ENCODE measurements around the gene ZNF888.
"Not testable (repeated sequence)": the region's sequence is repeated elsewhere in the genome, so short reads cannot be mapped to it uniquely, and the experiment has no call there.

Gene ZNF888

DNA sequence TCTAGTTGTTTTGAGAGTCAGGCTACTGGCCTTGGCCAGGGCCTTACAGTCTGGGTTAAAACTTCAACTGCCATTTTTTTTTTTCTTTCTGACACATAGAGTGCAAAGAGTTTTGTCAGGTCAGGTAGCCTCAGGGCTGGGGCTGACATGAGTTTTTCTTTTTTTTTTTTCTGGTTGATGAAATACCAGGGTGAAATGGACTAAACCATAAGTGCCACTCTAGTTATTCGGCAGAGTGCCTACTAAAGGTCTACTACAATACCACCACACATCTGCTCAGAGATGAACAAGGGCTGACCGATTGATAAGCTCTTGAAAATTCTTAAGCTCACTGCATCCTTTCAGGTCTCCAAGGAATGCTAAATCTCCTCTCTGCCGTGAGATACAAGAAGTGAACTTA lies 21.4 kb downstream of the ZNF888 start:
- Mint-ChIP-seq H3K9me3 (peaks cover 37% of the 10 kb centered on the region), H3K4me1 (peaks cover 15% of the 10 kb centered on the region), H3K4me3 (no peak overlapping the region), H3K27ac (no peak overlapping the region), H3K36me3 (ENCODE audit: low read depth) (peaks cover 38% of the 10 kb centered on the region), H3K27me3 (ENCODE audit: low read depth, poor library complexity) (no peaks in the 10 kb centered on the region)
- no peak for DNase-seq
- TF ChIP-seq, protein P1, sequence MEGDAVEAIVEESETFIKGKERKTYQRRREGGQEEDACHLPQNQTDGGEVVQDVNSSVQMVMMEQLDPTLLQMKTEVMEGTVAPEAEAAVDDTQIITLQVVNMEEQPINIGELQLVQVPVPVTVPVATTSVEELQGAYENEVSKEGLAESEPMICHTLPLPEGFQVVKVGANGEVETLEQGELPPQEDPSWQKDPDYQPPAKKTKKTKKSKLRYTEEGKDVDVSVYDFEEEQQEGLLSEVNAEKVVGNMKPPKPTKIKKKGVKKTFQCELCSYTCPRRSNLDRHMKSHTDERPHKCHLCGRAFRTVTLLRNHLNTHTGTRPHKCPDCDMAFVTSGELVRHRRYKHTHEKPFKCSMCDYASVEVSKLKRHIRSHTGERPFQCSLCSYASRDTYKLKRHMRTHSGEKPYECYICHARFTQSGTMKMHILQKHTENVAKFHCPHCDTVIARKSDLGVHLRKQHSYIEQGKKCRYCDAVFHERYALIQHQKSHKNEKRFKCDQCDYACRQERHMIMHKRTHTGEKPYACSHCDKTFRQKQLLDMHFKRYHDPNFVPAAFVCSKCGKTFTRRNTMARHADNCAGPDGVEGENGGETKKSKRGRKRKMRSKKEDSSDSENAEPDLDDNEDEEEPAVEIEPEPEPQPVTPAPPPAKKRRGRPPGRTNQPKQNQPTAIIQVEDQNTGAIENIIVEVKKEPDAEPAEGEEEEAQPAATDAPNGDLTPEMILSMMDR (IDR thresholded peaks at IDR 0.05), result no peak

DNA sequence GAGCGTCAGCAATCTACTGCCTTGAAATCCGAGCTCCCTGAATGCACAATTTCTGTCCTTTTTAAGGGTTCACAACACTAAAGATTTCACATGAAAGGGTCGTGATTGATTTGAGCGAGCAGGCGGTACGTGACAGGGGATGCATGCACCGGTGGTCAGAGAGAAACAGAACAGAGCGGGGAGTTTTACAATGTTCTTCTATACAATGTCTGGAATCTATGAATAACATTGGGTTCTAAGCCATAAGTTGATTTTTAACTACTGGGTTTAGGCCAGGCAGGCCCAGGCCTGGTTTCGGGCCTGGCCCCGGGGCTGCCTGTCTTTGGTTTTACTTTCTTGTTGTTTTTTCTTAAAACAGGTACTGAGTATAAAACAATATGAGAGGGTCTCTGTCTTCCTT lies 24.6 kb downstream of the ZNF888 start:
- Mint-ChIP-seq H3K9me3 (peaks cover 28% of the 10 kb centered on the region), H3K36me3 (ENCODE audit: low read depth) (peaks cover 34% of the 10 kb centered on the region), H3K4me1 (peaks cover 32% of the 10 kb centered on the region), H3K4me3 (peak overlapping the region; percentile 94)
- not testable (repeated sequence) for H3K27me3 Mint-ChIP-seq (ENCODE audit: low read depth, poor library complexity); DNase-seq; H3K27ac Mint-ChIP-seq

DNA sequence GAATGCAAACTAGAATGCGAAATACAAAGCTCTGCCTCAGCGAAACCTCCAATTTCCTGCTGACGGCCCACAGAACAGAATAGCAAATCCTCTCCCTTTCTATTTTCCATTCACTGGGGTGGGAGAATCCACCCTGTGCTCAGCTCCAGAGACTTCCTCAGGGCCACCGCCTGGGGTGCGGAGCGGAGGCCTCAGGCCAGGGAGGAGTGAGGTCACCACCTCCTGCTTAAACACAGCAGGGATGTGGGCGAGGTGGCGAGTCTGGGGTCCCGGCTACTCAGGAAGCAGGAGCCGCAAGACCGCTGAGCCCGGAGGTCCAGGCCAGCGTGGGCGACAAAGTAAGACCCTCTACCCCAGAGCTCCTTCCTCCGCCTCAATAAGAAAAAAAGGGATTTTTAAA lies 25.1 kb downstream of the ZNF888 start:
- DNase-seq, result no peak
- H3K27ac Mint-ChIP-seq, result no peak overlapping the region
- peak overlapping the region; percentile 94 for H3K4me3 Mint-ChIP-seq
- H3K9me3 Mint-ChIP-seq, result peaks cover 28% of the 10 kb centered on the region
- H3K4me1 Mint-ChIP-seq, result peaks cover 34% of the 10 kb centered on the region
- no peaks in the 10 kb centered on the region for H3K27me3 Mint-ChIP-seq (ENCODE audit: low read depth, poor library complexity)
- TF ChIP-seq, protein P1 (IDR thresholded peaks at IDR 0.05), result no peak
- peaks cover 39% of the 10 kb centered on the region for H3K36me3 Mint-ChIP-seq (ENCODE audit: low read depth)

DNA sequence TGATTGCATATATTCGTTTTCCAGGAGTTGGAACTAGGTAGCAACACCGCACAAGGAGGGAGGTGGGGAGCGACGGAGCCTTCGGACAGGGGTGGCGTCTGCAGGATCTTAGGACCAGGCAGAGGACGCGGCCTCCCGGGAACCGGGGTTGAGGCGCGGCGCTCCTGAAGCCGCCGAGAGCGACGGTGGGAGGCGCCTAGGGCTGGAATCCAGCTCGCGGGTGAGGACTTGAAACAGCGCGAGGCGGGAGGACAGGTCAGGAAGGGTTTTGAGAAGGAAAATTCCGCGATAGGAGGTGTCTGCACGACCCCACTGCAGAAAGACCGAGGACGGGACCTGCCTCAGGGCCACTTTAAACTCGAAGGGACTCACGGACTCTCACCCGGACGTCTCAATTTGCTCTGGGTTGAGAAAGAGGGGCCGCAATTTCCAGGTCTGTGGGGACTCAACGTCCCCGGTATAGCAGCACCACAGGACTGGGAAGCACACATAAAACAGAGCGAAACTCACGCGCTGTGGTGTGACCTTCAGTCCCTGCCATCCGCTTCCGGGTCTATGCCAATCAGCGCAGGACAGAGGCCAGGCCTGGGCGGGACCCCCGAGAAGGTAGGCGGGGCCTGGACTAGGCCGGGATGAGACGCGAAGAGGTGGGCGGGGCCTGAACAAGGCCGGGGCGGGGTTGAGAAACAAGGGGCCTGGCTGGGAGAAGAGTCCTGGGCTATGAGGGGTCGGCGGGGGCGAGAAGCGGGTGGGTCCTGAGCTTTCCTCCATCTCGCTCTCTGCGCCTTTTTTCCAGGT lies 25.9 kb downstream of the ZNF888 start, which contains the start of gene ZNF320:
ZNF320 (minus strand) TSS at position 498 of the 798 bp plus-strand sequence. CDS start 7,380 bp downstream, outside the sequence.
- Mint-ChIP-seq H3K9me3 (peaks cover 28% of the 10 kb centered on the region), H3K4me1 (peaks cover 34% of the 10 kb centered on the region), H3K27me3 (ENCODE audit: low read depth, poor library complexity) (no peaks in the 10 kb centered on the region), H3K36me3 (ENCODE audit: low read depth) (peaks cover 47% of the 10 kb centered on the region), H3K4me3 (peak within 1 kb of the TSS; percentile 94), H3K27ac (peak within 1 kb of the TSS; percentile 99)
- peak; percentile 97 for DNase-seq
- TF ChIP-seq, protein P1 (IDR thresholded peaks at IDR 0.05), result no peak

DNA sequence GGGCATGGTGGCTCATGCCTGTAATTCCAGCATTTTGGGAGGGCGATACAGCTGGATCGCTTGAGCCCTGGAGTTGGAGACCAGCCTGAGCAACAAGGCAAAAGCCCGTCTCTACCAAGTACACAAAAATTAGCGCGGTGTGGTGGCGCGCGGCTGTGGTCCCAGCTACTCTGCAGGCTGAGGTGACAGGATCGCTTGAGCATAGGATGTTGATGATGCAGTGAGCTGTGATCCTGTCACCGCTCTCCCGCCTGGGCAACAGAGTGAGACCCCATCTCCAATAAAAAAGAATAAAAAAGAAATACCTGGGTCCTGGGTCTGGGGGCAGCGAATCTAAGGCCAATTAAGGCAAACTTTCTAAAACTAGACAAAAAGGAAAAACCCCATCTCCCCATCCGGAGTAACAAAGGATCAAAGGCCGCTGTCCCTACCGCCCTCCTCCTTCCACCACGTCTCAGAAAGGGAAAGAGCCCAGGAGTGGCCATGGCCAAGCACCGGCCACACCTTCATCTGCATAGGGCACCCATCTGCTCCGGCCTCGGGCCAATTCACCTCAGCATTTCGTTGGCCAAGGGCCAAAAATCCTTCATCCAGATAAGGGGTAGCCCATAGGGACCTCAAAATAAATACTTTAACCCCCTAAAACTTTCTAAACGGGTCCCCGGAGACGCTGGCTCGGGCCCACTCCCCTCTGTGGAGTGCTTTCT lies 26.6 kb downstream of the ZNF888 start:
- H3K36me3 Mint-ChIP-seq (ENCODE audit: low read depth), result peaks cover 49% of the 10 kb centered on the region
- H3K4me3 Mint-ChIP-seq, result peak overlapping the region; percentile 94
- DNase-seq, result peak; percentile 20
- H3K27me3 Mint-ChIP-seq (ENCODE audit: low read depth, poor library complexity), result no peaks in the 10 kb centered on the region
- H3K9me3 Mint-ChIP-seq, result peaks cover 28% of the 10 kb centered on the region
- TF ChIP-seq, protein P1 (IDR thresholded peaks at IDR 0.05), result no peak
- peaks cover 34% of the 10 kb centered on the region for H3K4me1 Mint-ChIP-seq
- H3K27ac Mint-ChIP-seq, result peak overlapping the region; percentile 99

DNA sequence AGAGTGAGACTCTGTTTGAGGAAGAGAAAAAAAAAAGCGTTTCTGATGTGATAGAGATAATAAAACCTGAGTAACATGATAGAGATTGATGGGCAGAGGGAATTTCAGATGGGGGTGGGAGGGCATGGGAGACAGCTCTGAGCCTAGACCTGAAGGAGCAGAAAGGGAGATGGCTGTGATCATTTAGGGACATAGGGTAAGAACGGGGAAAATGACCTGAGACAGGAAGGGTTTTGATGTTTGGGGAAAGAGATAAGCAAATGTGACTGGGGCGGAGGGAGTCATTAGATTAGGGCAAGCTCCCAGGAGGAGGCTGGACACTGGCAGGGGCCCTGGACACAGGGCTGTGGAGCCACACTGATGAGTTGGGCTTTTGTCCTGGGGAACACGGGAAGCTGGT lies 31.9 kb downstream of the ZNF888 start:
- no peak overlapping the region for H3K4me3 Mint-ChIP-seq
- no peaks in the 10 kb centered on the region for H3K27me3 Mint-ChIP-seq (ENCODE audit: low read depth, poor library complexity)
- DNase-seq, result no peak
- peak overlapping the region; percentile 96 for H3K27ac Mint-ChIP-seq
- TF ChIP-seq, protein P1 (IDR thresholded peaks at IDR 0.05), result no peak
- H3K36me3 Mint-ChIP-seq (ENCODE audit: low read depth), result peaks cover 79% of the 10 kb centered on the region
- peaks cover 14% of the 10 kb centered on the region for H3K9me3 Mint-ChIP-seq
- peaks cover 14% of the 10 kb centered on the region for H3K4me1 Mint-ChIP-seq
